CD14-positive monocyte (primary cell): Measurements from ENCODE around the gene TGFB1I1. TPM values are rescaled to one million over a fixed set of nuclear protein-coding genes. Genes with fewer than 3 reads are reported as not detected.
A peak's percentile ranks its signal among the peaks of the same experiment; 100 is the strongest.

Source experiments
- DNase-seq, 3 donors: peaks; one replicate each; pipeline ENCODE4 v3.0.0-alpha.2; 2011 to 2022
- H2AFZ ChIP-seq: 2 replicates; pipeline ENCODE4 v1.6.0; 2012; ENCODE audit warnings: mild to moderate bottlenecking, low read depth, low read length, inconsistent platforms; ENCODE audit not compliant: insufficient read depth, poor library complexity, severe bottlenecking
- H3K27ac ChIP-seq, 2 donors: 1 replicate in 1 of 2; 2 replicates in 1 of 2; pipeline ENCODE4 v1.5.1; 2012 to 2013; ENCODE audit warnings: low read length in 2 of 2, control low read depth in 1 of 2, inconsistent platforms in 1 of 2, low read depth in 1 of 2, mild to moderate bottlenecking in 1 of 2
- H3K27me3 ChIP-seq, 2 donors: one replicate each; pipeline versions ENCODE4 v1.6.0 to v1.6.1; 2011 to 2013; ENCODE audit warnings: low read length in 2 of 2; ENCODE audit not compliant: control insufficient read depth in 2 of 2, insufficient read depth in 2 of 2
- H3K36me3 ChIP-seq, 2 donors: replicated peaks in 1 of 2; 1 replicate in 1 of 2; 2 replicates in 1 of 2; pipeline versions ENCODE4 v1.5.1 to v1.6.1; 2012 to 2013; ENCODE audit warnings: low read length in 2 of 2, control low read depth in 1 of 2, inconsistent platforms in 1 of 2, mild to moderate bottlenecking in 1 of 2; ENCODE audit not compliant: insufficient read depth in 2 of 2, control insufficient read depth in 1 of 2
- H3K4me1 ChIP-seq, 2 donors: 1 replicate in 1 of 2; 2 replicates in 1 of 2; pipeline versions ENCODE4 v1.5.1 to v1.6.1; 2012 to 2013; ENCODE audit warnings: low read length in 2 of 2, control low read depth in 1 of 2, inconsistent platforms in 1 of 2, mild to moderate bottlenecking in 1 of 2, moderate library complexity in 1 of 2; ENCODE audit not compliant: insufficient read depth in 2 of 2, control insufficient read depth in 1 of 2
- H3K4me2 ChIP-seq: replicated peaks from 2 replicates; pipeline ENCODE3; 2012; ENCODE audit warnings: low read length, moderate library complexity, mild to moderate bottlenecking; ENCODE audit not compliant: poor library complexity, severe bottlenecking; ENCODE audit errors: extremely low read depth
- H3K4me3 ChIP-seq, 3 experiments: fragments of 200-600 bp in 1 of 3; sonication (generic) in 1 of 3; replicated peaks in 1 of 3; 1 replicate in 2 of 3; 2 replicates in 1 of 3; pipeline ENCODE4 v1.5.1; 2011 to 2013; ENCODE audit warnings: low read length in 3 of 3, mild to moderate bottlenecking in 3 of 3, control low read depth in 2 of 3, low read depth in 2 of 3, inconsistent platforms in 1 of 3, moderate library complexity in 1 of 3
- H3K79me2 ChIP-seq: 2 replicates; pipeline ENCODE4 v1.6.0; 2012; ENCODE audit warnings: mild to moderate bottlenecking, control low read depth, inconsistent platforms, low read length, moderate library complexity; ENCODE audit not compliant: insufficient read depth
- H3K9ac ChIP-seq: 2 replicates; pipeline ENCODE4 v1.6.0; 2017; ENCODE audit warnings: low read length, mild to moderate bottlenecking; ENCODE audit not compliant: insufficient read depth, poor library complexity, severe bottlenecking
- H3K9me3 ChIP-seq, 2 donors: replicated peaks in 1 of 2; 1 replicate in 1 of 2; 2 replicates in 1 of 2; pipeline versions ENCODE4 v1.5.1 to v1.6.1; 2012 to 2013; ENCODE audit warnings: low read length in 2 of 2, control low read depth in 1 of 2; ENCODE audit not compliant: control insufficient read depth in 1 of 2, insufficient read depth in 1 of 2
- H4K20me1 ChIP-seq: 2 replicates; pipeline ENCODE4 v1.6.0; 2012; ENCODE audit warnings: mild to moderate bottlenecking, low read length, control low read depth, moderate library complexity; ENCODE audit not compliant: insufficient read depth
- H3K27ac Mint-ChIP-seq, 7 donors: one replicate each; pipeline ENCODE4 v1.8.0; 2020; ENCODE audit warnings: mild to moderate bottlenecking in 7 of 7, mixed read lengths in 7 of 7, moderate library complexity in 6 of 7, inconsistent platforms in 2 of 7
- H3K27me3 Mint-ChIP-seq, 3 donors: one replicate each; pipeline ENCODE4 v1.8.0; 2021 to 2022; ENCODE audit warnings: low read depth in 3 of 3, mild to moderate bottlenecking in 3 of 3, mixed read lengths in 3 of 3, moderate library complexity in 3 of 3, inconsistent platforms in 1 of 3
- H3K36me3 Mint-ChIP-seq, 2 donors: one replicate each; pipeline ENCODE4 v1.8.0; 2020; ENCODE audit warnings: mixed read lengths in 2 of 2, inconsistent platforms in 1 of 2, mild to moderate bottlenecking in 1 of 2
- H3K4me1 Mint-ChIP-seq: one replicate; pipeline ENCODE4 v1.8.0; 2020; ENCODE audit warnings: mild to moderate bottlenecking, mixed read lengths
- H3K4me3 Mint-ChIP-seq, 2 donors: one replicate each; pipeline ENCODE4 v1.8.0; 2020; ENCODE audit warnings: mild to moderate bottlenecking in 2 of 2, mixed read lengths in 2 of 2, moderate library complexity in 1 of 2
- H3K9me3 Mint-ChIP-seq, 7 donors: one replicate each; pipeline ENCODE4 v1.8.0; 2020 to 2022; ENCODE audit warnings: mixed read lengths in 7 of 7, mild to moderate bottlenecking in 6 of 7, moderate library complexity in 6 of 7, inconsistent platforms in 2 of 7
- CTCF ChIP-seq: fragments of 200-600 bp; IDR thresholded peaks from one replicate; pipeline ENCODE4 v1.8.0; 2022; ENCODE audit warnings: antibody characterized with exemption, mild to moderate bottlenecking
- WGBS: methylation state at CpG from one replicate; pipeline ENCODE4 v1.1.5; 2013; ENCODE audit warnings: missing lambda C conversion rate; ENCODE audit not compliant: insufficient coverage; 5-methylcytosine and 5-hydroxymethylcytosine counted together
- intact Hi-C, 2 donors: fragments of 100-400 bp; cut with micrococcal nuclease; formaldehyde crosslinking; loops; one replicate each; pipeline versions ENCODE4 v1.15.0 to v1.15.1; 2023
- polyA plus RNA-seq, 3 donors: library from polyadenylated mRNA; depleted of rRNA in 1 of 3; unstranded in 2 of 3; stranded (reverse) in 1 of 3; fragments of 300-500 nt in 2 of 3; fragments of >200 nt in 1 of 3; fragmentation: Illumina TruSeq in 2 of 3; gene quantifications; 1 replicate in 2 of 3; 2 replicates in 1 of 3; pipeline ENCODE4 v1.2.3, GENCODE V29; 2012 to 2021

TGFB1I1 gene
- polyA plus RNA-seq, 3 donors, result 0.11 to 0.16 TPM; not detected in 1

GRCh38 chr16:31429314-31429713 is 42.6 kb upstream of the TGFB1I1 start:
- H3K27me3 ChIP-seq, result no peaks in the 10 kb centered on the region
- H3K27ac ChIP-seq, result no peak overlapping the region
- Mint-ChIP-seq H3K4me1 (peaks cover 3% of the 10 kb centered on the region), H3K4me3 (peak overlapping the region in 1 of 2 donors; percentile 12), H3K27ac (no peak overlapping the region), H3K36me3 (no peaks in the 10 kb centered on the region), H3K27me3 (peaks cover 3 to 9% (median 4%) of the 10 kb centered on the region in 3 donors), H3K9me3 (peaks cover 0 to 3% (median 0%) of the 10 kb centered on the region in 7 donors)
- no CpG with 5 or more reads among the region's 1 CpG for WGBS
- DNase-seq, result no peak
- TF ChIP-seq CTCF, result no peak
- no peak overlapping the region for H3K9ac ChIP-seq
- H3K36me3 ChIP-seq, result no peaks in the 10 kb centered on the region
- no peaks in the 10 kb centered on the region for H3K79me2 ChIP-seq
- H3K4me1 ChIP-seq, result peaks cover 4 to 5% of the 10 kb centered on the region in 2 donors
- intact Hi-C loops, result no loop called here
- H2AFZ ChIP-seq, result no peak overlapping the region
- no peak overlapping the region for H3K4me3 ChIP-seq
- H4K20me1 ChIP-seq, result no peaks in the 10 kb centered on the region
- H3K4me2 ChIP-seq, result no peak overlapping the region
- no peaks in the 10 kb centered on the region for H3K9me3 ChIP-seq

GRCh38 chr16:31429796-31430195 is 42.2 kb upstream of the TGFB1I1 start:
- WGBS, result 80% methylated on average over 1 of the region's 3 CpGs
- Mint-ChIP-seq H3K27ac (no peak overlapping the region), H3K9me3 (peaks cover 0 to 3% (median 0%) of the 10 kb centered on the region in 7 donors), H3K4me3 (no peak overlapping the region), H3K36me3 (no peaks in the 10 kb centered on the region), H3K4me1 (peaks cover 3% of the 10 kb centered on the region), H3K27me3 (peaks cover 3 to 9% (median 4%) of the 10 kb centered on the region in 3 donors)
- intact Hi-C loops, result no loop called here
- no peaks in the 10 kb centered on the region for H3K27me3 ChIP-seq
- TF ChIP-seq CTCF, result no peak
- no peaks in the 10 kb centered on the region for H3K79me2 ChIP-seq
- no peak overlapping the region for H3K9ac ChIP-seq
- no peaks in the 10 kb centered on the region for H4K20me1 ChIP-seq
- no peak overlapping the region for H3K4me3 ChIP-seq
- DNase-seq, result no peak
- H3K4me1 ChIP-seq, result peaks cover 4 to 5% of the 10 kb centered on the region in 2 donors
- H3K36me3 ChIP-seq, result no peaks in the 10 kb centered on the region
- no peak overlapping the region for H3K27ac ChIP-seq
- no peak overlapping the region for H2AFZ ChIP-seq
- no peak overlapping the region for H3K4me2 ChIP-seq
- no peaks in the 10 kb centered on the region for H3K9me3 ChIP-seq
